Neural cell (in vitro differentiated cells): ENCODE results near the gene KIT.

ENCODE experiments used
- EZH2 ChIP-seq: fragments of 200-600, 300-800 bp; shearing (Covaris generic), sonication (generic); IDR thresholded peaks from 2 replicates; pipeline ENCODE4 v1.6.1; 2014; ENCODE audit warnings: antibody characterized with exemption, low read length, borderline replicate concordance, mild to moderate bottlenecking; ENCODE audit not compliant: insufficient read depth, poor library complexity, severe bottlenecking
- MXI1 ChIP-seq: fragments of 450-650 bp; conservative IDR thresholded peaks from 2 replicates; pipeline ENCODE4 v1.6.1; 2014; ENCODE audit warnings: antibody characterized with exemption, mild to moderate bottlenecking; ENCODE audit not compliant: poor library complexity, severe bottlenecking
- POLR2AphosphoS5 ChIP-seq: IDR thresholded peaks from 2 replicates; pipeline ENCODE4 v1.6.1; 2012
- RAD21 ChIP-seq: fragments of 450-650 bp; conservative IDR thresholded peaks from 2 replicates; pipeline ENCODE4 v1.6.1; 2014; ENCODE audit warnings: antibody characterized with exemption, mild to moderate bottlenecking, moderate library complexity
- REST ChIP-seq: IDR thresholded peaks from 2 replicates; pipeline ENCODE4 v1.6.1; 2012; ENCODE audit warnings: borderline replicate concordance
- SMC3 ChIP-seq: fragments of 450-650 bp; conservative IDR thresholded peaks from 2 replicates; pipeline ENCODE4 v1.6.1; 2014; ENCODE audit warnings: antibody characterized with exemption, mild to moderate bottlenecking, moderate library complexity; ENCODE audit not compliant: poor library complexity
- TAF1 ChIP-seq: IDR thresholded peaks from 2 replicates; pipeline ENCODE4 v1.6.1; 2012; ENCODE audit warnings: low read depth
- TF ChIP-seq, protein P1 (sequence below): fragments of 450-650 bp; IDR thresholded peaks from 2 replicates; pipeline ENCODE4 v1.5.1; 2014; ENCODE audit warnings: antibody characterized with exemption, mild to moderate bottlenecking, moderate library complexity; ENCODE audit not compliant: poor library complexity, severe bottlenecking

GRCh38 chr4:54716478-54717065, 58.8 kb downstream of the KIT start:
- TF ChIP-seq, protein P1, sequence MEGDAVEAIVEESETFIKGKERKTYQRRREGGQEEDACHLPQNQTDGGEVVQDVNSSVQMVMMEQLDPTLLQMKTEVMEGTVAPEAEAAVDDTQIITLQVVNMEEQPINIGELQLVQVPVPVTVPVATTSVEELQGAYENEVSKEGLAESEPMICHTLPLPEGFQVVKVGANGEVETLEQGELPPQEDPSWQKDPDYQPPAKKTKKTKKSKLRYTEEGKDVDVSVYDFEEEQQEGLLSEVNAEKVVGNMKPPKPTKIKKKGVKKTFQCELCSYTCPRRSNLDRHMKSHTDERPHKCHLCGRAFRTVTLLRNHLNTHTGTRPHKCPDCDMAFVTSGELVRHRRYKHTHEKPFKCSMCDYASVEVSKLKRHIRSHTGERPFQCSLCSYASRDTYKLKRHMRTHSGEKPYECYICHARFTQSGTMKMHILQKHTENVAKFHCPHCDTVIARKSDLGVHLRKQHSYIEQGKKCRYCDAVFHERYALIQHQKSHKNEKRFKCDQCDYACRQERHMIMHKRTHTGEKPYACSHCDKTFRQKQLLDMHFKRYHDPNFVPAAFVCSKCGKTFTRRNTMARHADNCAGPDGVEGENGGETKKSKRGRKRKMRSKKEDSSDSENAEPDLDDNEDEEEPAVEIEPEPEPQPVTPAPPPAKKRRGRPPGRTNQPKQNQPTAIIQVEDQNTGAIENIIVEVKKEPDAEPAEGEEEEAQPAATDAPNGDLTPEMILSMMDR = no peak
- TF ChIP-seq RAD21 (no peak), POLR2AphosphoS5 (no peak), EZH2 (no peak), MXI1 (no peak), SMC3 (no peak), TAF1 (no peak), REST (no peak)
